Anterior cingulate cortex (tissue), 58 donors: ENCODE results near the gene FBXO44.
"Not testable (repeated sequence)": the region's sequence is repeated elsewhere in the genome, so short reads cannot be mapped to it uniquely, and the experiment has no call there.

Source experiments
- DNase-seq, 58 donors: peaks; one replicate each; lab custom pipeline; 2025; lab: John Stamatoyannopoulos, UW

Gene FBXO44, protein sequence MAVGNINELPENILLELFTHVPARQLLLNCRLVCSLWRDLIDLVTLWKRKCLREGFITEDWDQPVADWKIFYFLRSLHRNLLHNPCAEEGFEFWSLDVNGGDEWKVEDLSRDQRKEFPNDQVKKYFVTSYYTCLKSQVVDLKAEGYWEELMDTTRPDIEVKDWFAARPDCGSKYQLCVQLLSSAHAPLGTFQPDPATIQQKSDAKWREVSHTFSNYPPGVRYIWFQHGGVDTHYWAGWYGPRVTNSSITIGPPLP

GRCh38 chr1:11654137-11654938 lies at the start of gene FBXO44, which contains the start of gene FBXO2:
Gene FBXO44, plus strand, starts transcription at chr1:11654877. Its CDS starts 959 bp downstream, at chr1:11655836.
Gene FBXO2, minus strand, starts transcription at chr1:11654429. Its CDS starts 89 bp downstream, at chr1:11654340.
- DNase-seq: peak in 47 of 58 donors; percentile 15 to 80 (median 44)

GRCh38 chr1:11606775-11607174 lies 47.9 kb upstream of the FBXO44 start:
- no peak for DNase-seq

DNA sequence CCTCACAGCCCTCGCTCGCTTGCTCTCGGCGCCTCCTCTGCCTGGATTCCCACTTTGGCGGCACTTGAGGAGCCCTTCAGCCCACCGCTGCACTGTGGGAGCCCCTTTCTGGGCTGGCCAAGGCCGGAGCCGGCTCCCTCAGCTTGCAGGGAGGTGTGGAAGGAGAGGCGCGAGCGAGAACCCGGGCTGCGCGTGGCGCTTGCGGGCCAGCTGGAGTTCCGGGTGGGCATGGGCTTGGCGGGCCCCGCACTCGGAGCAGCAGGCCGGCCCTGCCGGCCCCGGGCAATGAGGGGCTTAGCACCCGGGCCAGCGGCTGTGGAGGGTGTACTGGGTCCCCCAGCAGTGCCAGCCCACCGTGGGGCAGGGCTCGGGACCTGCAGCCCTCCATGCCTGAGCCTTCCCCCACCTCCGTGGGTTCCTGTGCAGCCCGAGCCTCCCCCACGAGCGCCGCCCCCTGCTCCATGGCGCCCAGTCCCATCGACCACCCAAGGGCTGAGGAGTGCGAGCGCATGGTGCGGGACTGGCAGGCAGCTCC lies 46.0 kb upstream of the FBXO44 start:
- DNase-seq: not testable (repeated sequence)

DNA sequence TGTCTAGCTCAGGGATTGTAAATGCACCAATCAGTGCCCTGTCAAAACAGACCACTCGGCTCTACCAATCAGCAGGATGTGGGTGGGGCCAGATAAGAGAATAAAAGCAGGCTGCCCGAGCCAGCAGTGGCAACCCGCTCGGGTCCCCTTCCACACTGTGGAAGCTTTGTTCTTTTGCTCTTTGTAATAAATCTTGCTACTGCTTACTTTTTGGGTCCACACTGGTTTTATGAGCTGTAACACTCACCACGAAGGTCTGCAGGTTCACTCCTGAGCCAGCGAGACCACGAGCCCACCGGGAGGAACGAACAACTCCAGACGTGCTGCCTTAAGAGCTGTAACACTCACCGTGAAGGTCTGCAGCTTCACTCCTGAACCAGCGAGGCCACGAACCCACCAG lies 45.3 kb upstream of the FBXO44 start:
- DNase-seq: not testable (repeated sequence)

- DNase-seq: no peak
Observed at GRCh38 chr1:11610629-11611180, 44.0 kb upstream of the FBXO44 start.

DNA sequence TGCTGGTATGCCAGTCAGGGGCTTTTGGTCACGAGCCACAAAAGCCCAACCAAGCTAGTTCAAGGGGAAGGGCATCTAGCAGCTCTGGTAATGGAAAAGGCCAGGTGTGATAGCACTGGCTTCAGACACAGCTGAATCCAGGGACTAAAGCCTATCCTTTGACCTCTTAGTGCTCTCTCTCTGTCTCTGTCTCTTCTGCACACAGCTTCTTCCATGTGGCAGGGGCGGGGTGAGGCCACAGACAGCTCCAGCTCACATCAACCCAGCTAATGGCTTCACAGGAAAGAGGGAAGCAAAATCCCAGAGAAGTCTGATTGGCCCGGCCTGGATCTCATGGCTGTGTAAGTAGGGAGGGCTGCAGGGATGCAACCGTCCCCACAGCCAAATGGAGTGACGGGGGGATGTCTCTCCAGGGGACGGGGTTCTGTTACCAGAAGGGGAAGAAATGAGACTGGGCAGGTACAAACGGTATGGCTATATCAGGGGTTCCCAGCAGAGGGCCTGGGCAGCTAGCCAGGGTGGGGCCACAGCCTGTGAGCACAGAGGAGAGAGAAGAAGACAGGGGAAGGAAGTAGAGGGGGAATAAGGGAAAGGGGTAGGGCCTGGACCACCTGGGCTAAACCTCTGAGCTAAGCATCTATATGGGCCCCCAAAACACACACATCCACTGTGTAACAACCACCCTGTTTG lies 42.9 kb upstream of the FBXO44 start:
- DNase-seq: no peak

DNA sequence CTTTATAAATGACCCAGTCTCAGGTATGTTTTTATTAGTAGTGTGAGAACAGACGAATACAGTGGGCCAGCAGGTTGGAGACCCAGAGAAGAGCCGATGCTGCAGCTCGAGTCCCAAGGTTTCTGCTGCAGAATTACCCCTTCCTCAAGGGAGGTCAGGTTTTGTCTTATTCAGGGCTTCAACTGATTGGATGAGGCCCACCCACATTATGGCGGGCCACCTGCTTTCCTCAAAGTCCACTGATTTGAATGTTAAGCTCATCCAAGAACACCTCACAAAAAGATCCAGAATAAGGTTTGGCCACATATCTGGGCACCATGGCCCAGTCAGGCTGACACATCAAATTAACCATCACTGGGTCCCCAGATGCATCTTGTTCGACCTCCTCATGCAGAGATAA lies 41.3 kb upstream of the FBXO44 start:
- DNase-seq: no peak

DNA sequence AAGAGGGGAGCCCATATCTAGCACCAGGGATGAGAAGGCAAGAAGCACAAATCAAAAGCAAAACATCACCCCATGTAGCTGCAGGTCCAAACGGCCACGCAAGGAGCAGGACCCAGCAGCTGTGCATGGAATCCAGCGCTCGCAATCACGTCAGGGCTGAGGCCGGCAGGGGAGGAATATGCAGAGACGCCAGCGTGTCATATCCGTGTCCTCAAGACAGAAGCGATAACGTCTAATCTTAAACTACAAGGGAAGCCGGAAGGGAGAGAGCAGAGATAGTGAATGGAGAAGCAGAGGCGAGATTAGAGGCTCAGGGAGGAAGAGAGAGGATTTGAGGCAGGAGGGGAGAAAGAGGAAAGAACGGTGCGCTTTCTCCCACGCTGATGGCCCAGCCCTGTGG lies 39.6 kb upstream of the FBXO44 start:
- DNase-seq: no peak

DNA sequence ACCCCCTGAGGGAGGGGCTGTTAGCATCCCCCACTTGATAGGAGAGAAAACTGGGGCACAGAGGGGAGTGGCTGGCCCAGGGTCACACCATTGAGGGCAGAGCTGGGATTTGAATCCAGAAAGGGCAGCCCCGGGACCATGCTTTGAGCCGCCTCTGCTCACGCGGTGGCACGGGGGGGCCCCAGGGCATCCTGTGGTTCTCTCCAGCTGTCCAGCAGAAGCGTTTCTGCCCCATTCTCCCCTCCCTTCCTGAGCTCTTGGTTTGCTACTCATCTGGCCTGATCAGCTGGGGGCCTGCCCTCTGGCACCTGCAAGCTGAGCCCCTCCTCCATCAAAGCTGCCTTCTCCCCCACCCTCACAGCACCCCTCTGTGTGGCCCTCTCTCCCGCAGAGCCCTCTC lies 37.9 kb upstream of the FBXO44 start:
- no peak for DNase-seq

DNA sequence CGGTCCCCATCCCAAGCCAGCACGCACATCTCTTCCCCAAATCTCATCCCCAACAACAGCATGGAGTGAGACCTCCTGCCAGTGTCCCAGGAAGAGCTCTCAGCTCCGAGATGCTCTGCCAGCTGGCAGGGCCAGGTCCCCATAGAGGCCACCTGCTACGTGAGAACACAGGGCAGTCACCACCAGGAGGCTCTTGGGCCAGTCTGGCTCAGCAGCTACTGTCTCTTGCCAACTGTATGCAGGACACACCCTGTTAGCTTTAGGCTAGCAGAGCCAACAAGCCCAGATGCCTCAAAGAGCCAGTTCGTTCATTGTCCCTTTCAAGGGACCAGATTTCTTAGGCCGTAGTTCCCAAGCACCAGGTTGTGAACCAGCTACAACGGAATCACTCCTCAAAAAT lies 37.4 kb upstream of the FBXO44 start:
- DNase-seq: no peak

DNA sequence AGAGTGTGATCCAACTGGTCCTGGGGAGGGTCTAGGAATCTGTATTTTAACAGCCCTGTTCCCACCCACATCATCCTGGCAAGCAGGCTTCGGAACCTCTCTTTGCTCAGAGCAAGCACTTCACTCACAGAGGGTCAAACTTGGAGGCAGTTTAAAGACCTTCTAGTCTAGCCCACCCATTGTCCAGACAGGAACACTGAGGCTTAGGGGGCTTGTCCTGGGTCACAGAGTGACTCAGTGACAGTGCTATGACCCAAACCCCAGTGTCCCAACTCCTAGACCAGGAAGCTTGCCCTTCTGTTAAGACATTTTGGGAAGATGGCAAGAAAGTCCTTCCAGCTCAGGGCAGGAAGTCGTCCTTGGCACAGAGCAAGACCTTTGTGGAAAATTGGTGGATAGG lies 36.9 kb upstream of the FBXO44 start:
- no peak for DNase-seq

DNA sequence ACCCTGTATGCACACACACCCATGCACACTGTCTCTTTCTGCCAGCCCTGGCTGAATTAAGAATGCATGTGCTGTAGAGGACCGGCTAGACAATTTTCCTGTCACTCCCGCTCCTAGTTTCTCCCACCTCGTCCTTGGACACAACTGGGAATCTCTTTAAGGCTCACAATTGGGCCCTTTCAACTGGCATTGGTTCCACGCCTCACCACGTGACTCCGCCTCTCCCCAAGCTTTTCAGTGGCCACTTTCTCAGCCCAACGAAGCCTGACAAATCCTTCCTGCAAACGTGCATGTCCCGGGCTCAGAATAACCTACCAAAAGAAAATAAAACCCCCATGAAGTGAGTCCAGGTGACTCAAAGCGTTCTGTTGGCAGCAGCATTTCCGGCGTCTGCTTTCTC lies 34.3 kb upstream of the FBXO44 start:
- DNase-seq: no peak

- DNase-seq: no peak
Observed at GRCh38 chr1:11620924-11621323, 33.8 kb upstream of the FBXO44 start.

DNA sequence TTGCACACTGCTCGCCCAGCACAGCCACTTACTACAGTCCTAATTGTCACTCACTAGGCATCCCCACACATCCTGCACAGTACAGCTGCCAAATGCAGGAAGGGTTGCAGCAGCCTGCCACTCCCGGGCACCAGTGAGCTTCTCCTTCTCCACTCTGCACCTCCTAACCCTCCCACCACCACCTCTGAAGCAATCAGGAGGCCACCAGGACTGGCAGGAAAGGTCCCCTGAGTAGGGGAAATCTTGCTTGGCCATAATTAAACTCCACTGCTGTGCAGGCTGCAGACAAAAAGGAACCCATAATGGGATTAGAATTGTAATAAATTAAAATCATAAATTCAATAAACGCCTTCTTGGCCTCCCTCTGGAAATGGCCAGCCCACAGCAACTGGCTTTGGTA lies 32.3 kb upstream of the FBXO44 start:
- no peak for DNase-seq

DNA sequence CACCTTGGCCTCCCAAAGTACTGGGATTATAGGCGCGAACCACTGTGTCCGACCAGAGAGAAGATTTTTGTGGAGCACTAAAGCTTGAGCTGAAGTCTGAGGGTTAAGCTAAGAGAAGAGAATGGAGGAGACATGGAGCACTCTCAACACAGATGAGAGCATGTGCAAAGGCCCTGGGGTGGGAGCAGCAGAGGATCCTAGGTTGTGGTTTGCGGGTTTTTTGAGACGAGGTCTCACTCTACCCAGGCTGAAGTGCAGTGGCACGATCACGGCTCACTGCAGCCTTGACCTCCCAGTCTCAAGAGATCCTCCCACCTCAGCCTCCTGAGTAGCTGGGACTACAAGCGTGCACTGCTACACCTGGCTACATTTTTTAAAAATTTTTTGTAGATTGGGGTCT lies 31.0 kb upstream of the FBXO44 start:
- no peak for DNase-seq

DNA sequence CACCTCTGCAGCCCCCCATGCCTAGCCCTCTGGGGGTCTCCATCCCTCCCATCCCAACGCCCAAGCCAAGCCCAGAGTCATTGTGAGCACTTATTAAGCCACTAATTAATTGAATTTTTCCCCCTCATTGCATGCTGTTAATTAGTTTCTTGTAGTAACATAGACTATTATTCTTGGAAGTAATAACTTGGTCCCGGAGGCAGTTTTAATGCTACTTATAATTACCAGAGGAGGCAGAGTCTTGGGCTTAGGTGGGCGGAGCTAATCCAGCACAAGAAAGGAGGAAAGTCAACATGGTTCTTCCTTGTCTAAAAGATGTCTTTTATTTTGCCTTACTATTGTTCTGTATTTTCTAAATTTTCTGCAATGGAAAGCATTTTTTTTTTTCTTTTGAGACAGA lies 28.1 kb upstream of the FBXO44 start:
- DNase-seq: no peak

DNA sequence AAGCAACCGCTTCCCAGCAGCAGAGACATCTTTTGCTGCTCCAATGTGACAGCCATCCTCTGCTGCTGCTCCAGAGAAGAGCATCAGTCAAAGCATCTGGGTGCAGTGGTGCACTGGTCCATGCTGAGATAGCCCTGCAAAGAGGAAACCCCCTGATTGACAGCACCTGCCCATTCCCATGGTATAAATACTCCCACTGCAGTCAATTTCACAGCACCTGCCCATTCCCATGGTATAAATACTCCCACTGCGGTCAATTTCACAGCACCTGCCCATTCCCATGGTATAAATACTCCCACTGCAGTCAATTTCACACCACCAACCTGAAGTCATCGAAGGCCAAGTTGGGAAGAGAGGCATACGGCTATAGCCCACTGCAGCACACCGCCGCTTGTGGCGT lies 25.9 kb upstream of the FBXO44 start:
- no peak for DNase-seq

- peak in 1 of 58 donors; percentile 8 for DNase-seq
Observed at GRCh38 chr1:11629184-11630016, 25.3 kb upstream of the FBXO44 start.

DNA sequence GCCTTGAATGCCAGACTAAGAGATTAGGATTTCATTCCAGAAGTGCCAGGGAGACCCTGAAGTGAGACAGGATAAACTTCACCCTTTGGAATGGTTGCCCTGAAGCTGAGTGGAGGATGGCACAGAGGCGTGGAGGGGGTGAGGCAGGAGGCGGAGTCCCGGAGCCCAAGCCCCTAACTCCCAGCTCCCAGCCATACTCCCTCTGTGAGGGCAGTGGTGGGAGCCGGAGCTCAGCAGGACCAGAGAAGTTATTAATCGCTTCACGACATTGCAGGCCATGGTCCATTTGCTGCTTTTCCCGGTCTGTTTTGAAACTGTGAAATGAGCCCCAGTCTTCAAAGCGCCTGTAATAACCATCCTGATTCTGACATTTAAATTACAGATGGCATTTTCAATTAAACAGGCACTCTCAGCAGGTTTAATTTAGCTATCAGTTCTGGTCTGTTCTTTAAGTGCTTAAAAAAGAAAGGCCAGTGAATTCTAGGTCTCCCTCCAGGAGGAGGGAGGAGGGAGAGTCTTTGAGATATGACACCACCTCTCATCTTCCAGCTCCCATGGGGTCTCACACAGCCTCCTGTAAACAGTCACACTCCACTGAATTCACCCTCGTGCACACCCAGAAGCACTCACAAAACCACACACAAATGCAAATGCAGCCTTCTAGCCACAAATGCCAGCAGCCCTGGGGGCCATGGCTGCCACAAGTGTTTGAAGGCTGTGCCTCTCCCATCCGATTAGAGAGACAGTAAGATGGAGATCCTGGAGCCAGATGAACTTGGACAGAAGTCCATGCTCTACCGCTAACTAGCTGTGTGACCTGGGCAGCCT lies 20.1 kb upstream of the FBXO44 start:
- DNase-seq: no peak
